GM12878 (cell line): ENCODE data around the gene DDIT3. TPM values are rescaled to one million over a fixed set of nuclear protein-coding genes. Genes with fewer than 3 reads are reported as not detected.

Experiments
- ATF7 ChIP-seq: fragments of 450-650 bp; IDR thresholded peaks from 2 replicates; pipeline ENCODE4 v1.6.1; 2016; ENCODE audit warnings: low read depth, mild to moderate bottlenecking
- BCL3 ChIP-seq: IDR thresholded peaks from 2 replicates; pipeline ENCODE4 v1.6.1; 2011; ENCODE audit warnings: borderline replicate concordance, low read depth, mild to moderate bottlenecking, moderate library complexity, low read length; ENCODE audit not compliant: insufficient read depth, poor library complexity, severe bottlenecking
- BMI1 ChIP-seq: fragments of 450-650 bp; IDR thresholded peaks from 2 replicates; pipeline ENCODE4 v1.6.1; 2016; ENCODE audit warnings: mild to moderate bottlenecking, moderate library complexity, borderline replicate concordance
- E4F1 ChIP-seq: fragments of 450-650 bp; IDR thresholded peaks from 2 replicates; pipeline ENCODE4 v1.6.1; 2018; ENCODE audit warnings: borderline replicate concordance, mild to moderate bottlenecking; ENCODE audit not compliant: partially characterized antibody
- EED ChIP-seq: sonication (generic); IDR thresholded peaks from 2 replicates; pipeline ENCODE4 v1.6.1; 2016; ENCODE audit warnings: antibody characterized with exemption, low read depth
- FOXM1 ChIP-seq: IDR thresholded peaks from 2 replicates; pipeline ENCODE4 v1.6.1; 2012; ENCODE audit warnings: low read depth, mild to moderate bottlenecking, inconsistent platforms, low read length, moderate library complexity
- IKZF1 ChIP-seq: fragments of 450-650 bp; conservative IDR thresholded peaks from 2 replicates; pipeline ENCODE4 v1.6.1; 2017; ENCODE audit warnings: antibody characterized with exemption, mild to moderate bottlenecking
- IRF5 ChIP-seq: fragments of 450-650 bp; IDR thresholded peaks from 2 replicates; pipeline ENCODE4 v1.6.1; 2017; ENCODE audit warnings: borderline replicate concordance
- NKRF ChIP-seq: fragments of 450-650 bp; conservative IDR thresholded peaks from 2 replicates; pipeline ENCODE4 v1.6.1; 2017; ENCODE audit warnings: mild to moderate bottlenecking, moderate library complexity
- PAX8 ChIP-seq: fragments of 450-650 bp; IDR thresholded peaks from 2 replicates; pipeline ENCODE4 v1.6.1; 2017; ENCODE audit warnings: mild to moderate bottlenecking, moderate library complexity
- RBBP5 ChIP-seq: fragments of 200-600 bp; sonication (generic); conservative IDR thresholded peaks from 2 replicates; pipeline ENCODE4 v1.6.1; 2016
- RELB ChIP-seq: fragments of 450-650 bp; IDR thresholded peaks from 2 replicates; pipeline ENCODE4 v1.6.1; 2017; ENCODE audit warnings: low read depth, mild to moderate bottlenecking, moderate library complexity
- SP1 ChIP-seq: IDR thresholded peaks from one replicate; pipeline ENCODE4 v1.6.1; 2011; ENCODE audit warnings: low read depth, low read length
- SREBF2 ChIP-seq: IDR thresholded peaks from 2 replicates; pipeline ENCODE4 v1.6.1; 2012; ENCODE audit warnings: mild to moderate bottlenecking, low read length
- USF2 ChIP-seq: IDR thresholded peaks from 2 replicates; pipeline ENCODE4 v1.6.1; 2011; ENCODE audit warnings: low read depth, low read length, improper control_type of control experiment, borderline replicate concordance
- ZBED1 ChIP-seq: IDR thresholded peaks from 2 replicates; pipeline ENCODE4 v1.6.1; 2016; ENCODE audit warnings: borderline replicate concordance
- ZZZ3 ChIP-seq: IDR thresholded peaks from 2 replicates; pipeline ENCODE4 v1.6.1; 2011; ENCODE audit warnings: low read depth; ENCODE audit not compliant: control insufficient read depth, insufficient read length
- polyA plus RNA-seq, 11 experiments: library from polyadenylated mRNA; depleted of rRNA in 4 of 11; unstranded in 6 of 11; stranded (reverse) in 5 of 11; fragments of >200 nt; fragmentation: Nextera tagmentation in 4 of 11; fragmentation: Illumina TruSeq in 1 of 11; extraction: Ambion mirVana in 4 of 11; extraction: Trizol in 1 of 11; gene quantifications; 1 replicate in 1 of 11; 2 replicates in 10 of 11; pipeline versions ENCODE4 v1.2.1 to v1.2.3, GENCODE V29; 2011 to 2016; ENCODE audit warnings: inconsistent platforms in 2 of 11, missing spikeins in 2 of 11, low read depth in 1 of 11
- total RNA-seq, 4 experiments: library from RNA; depleted of rRNA in 3 of 4; stranded (reverse); fragments of >200 nt in 3 of 4; fragmentation: Illumina TruSeq in 1 of 4; extraction: Trizol in 1 of 4; gene quantifications; 2 replicates each; pipeline versions ENCODE4 v1.2.1 to v1.2.3, GENCODE V29; 2013 to 2021

The DDIT3 gene
- total and polyA plus RNA-seq, 10 of the 15 experiments (the other 5 are each of a cell fraction or from before 2014, with no cell fraction given) = 9.2 to 28.9 (median 15.5) TPM

- TF ChIP-seq E4F1 (no peak), FOXM1 (peak; percentile 41; the same call in 1 of the 2 replicates), RBBP5 (no peak), SP1 (peak; percentile 13), ZBED1 (no peak), BMI1 (no peak), ATF7 (peak; percentile 34), SREBF2 (no peak), RELB (no peak), PAX8 (no peak), EED (peak; percentile 45; the same call in 1 of the 2 replicates), IKZF1 (peak; percentile 53), NKRF (no peak), IRF5 (no peak), BCL3 (no peak), ZZZ3 (no peak), USF2 (no peak)
Measured at GRCh38 chr12:57479376-57480115, 40.8 kb downstream of the DDIT3 start, which contains the start of gene ARHGAP9 (continued).
